Skeletal muscle satellite cell (primary cell): Measurements from ENCODE around the gene C1orf105.

ENCODE experiments used
- H3K27me3 ChIP-seq: 2 replicates; pipeline ENCODE4 v1.7.0; 2013; ENCODE audit warnings: low read length; ENCODE audit not compliant: control insufficient read depth, insufficient read depth
- H3K36me3 ChIP-seq: 2 replicates; pipeline ENCODE4 v1.7.0; 2013; ENCODE audit warnings: mild to moderate bottlenecking, control low read depth, low read length; ENCODE audit not compliant: insufficient read depth
- H3K4me1 ChIP-seq: 2 replicates; pipeline ENCODE4 v1.7.0; 2013; ENCODE audit warnings: low read length; ENCODE audit not compliant: control insufficient read depth, insufficient read depth
- H3K4me2 ChIP-seq: 2 replicates; pipeline ENCODE4 v1.7.0; 2013; ENCODE audit warnings: mild to moderate bottlenecking, low read length
- H3K4me3 ChIP-seq: 2 replicates; pipeline ENCODE4 v1.7.0; 2013; ENCODE audit warnings: low read length
- H3K9ac ChIP-seq: 2 replicates; pipeline ENCODE4 v1.7.0; 2013; ENCODE audit warnings: mild to moderate bottlenecking, low read depth, low read length, moderate library complexity
- H3K9me3 ChIP-seq: replicated peaks from 2 replicates; pipeline ENCODE4 v1.7.0; 2013; ENCODE audit warnings: mild to moderate bottlenecking, control low read depth, low read length

The C1orf105 gene

DNA sequence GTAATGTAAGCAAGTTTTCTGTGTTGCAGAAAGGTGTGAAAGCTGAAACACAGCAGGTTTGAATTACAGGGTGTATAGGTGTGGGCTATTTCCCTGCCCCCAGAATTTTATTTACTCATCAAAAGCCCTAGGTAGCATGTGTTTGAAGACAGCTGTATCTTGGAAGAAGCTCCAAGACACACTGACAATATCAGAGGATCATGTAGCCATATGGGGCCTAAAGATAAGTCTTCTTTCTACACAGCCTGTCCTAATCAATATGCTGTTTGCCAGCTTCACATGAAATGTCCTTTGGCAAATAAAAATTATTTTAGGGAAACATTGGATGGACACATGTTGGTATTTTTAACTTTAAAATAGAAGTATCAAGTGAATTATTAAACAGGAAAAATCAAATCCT, 95.0 kb downstream of the C1orf105 start:
- H3K4me1 ChIP-seq: no peaks in the 10 kb centered on the region
- no peaks in the 10 kb centered on the region for H3K9me3 ChIP-seq
- peaks cover 6% of the 10 kb centered on the region for H3K27me3 ChIP-seq
- H3K4me3 ChIP-seq: no peak overlapping the region
- no peak overlapping the region for H3K9ac ChIP-seq
- H3K4me2 ChIP-seq: no peak overlapping the region
- H3K36me3 ChIP-seq: no peaks in the 10 kb centered on the region

DNA sequence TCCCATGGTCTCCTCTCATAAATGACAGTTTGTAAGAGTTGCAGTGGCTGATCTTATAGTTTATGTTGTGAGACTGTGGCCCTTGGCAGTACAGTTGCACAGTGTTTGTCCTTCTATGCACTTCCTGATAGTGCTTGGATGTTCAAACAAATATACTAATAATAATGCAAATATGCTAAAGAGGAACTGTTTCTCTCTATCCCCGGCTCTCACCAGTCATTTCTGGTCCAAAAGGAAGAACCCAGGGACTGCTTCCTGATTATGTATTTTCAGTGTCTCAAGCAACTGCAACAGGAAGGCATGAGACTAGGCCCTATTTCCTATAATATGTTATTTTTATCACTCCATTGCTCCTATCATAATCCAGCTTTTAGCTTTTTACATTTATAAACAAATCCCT, 95.4 kb downstream of the C1orf105 start:
- Histone ChIP-seq H3K36me3 (no peaks in the 10 kb centered on the region), H3K4me3 (no peak overlapping the region), H3K4me2 (no peak overlapping the region), H3K9me3 (no peaks in the 10 kb centered on the region), H3K9ac (no peak overlapping the region), H3K4me1 (no peaks in the 10 kb centered on the region), H3K27me3 (peaks cover 6% of the 10 kb centered on the region)

DNA sequence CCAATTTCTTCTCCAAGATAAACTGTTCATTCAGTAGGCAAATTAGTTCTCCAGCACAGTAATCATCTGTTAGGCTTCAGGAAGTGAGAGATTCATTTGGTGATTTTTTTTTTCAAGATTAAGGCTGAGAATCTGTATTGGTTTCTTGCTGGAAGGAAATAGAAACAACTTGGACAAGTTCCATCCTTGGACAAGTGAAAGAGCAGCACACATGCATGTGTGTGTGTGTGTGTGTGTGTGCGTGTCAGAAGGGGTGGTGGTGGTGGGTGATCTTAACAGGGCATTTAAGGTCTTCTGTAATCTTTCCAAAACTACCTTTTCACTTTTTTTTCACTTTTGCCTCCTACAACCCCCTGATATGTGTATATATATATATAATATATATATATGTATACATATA, 96.6 kb downstream of the C1orf105 start:
- no peaks in the 10 kb centered on the region for H3K4me1 ChIP-seq
- H3K4me3 ChIP-seq: no peak overlapping the region
- H3K9me3 ChIP-seq: no peaks in the 10 kb centered on the region
- peaks cover 11% of the 10 kb centered on the region for H3K27me3 ChIP-seq
- no peaks in the 10 kb centered on the region for H3K36me3 ChIP-seq
- no peak overlapping the region for H3K4me2 ChIP-seq
- H3K9ac ChIP-seq: no peak overlapping the region

DNA sequence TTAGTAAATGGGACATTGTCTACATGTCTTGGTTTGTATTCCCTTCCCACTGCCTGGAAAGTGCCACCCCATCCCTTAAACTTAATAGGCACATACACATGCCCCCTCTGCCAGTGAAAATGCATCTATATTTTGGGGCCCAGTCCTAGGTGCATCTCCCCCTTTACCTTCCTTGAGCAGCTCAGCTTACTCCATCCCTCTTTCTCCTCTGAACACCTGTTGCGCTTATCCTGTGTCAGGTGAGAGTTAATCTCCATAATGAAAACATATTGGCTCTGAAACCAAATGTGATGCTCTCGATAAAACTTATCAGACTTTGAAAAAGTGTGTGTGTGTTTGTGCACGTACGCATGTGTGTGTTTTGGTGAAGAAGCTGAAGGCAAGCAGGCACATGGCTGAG, 97.1 kb downstream of the C1orf105 start:
- peaks cover 11% of the 10 kb centered on the region for H3K27me3 ChIP-seq
- H3K9me3 ChIP-seq: no peaks in the 10 kb centered on the region
- H3K36me3 ChIP-seq: no peaks in the 10 kb centered on the region
- no peak overlapping the region for H3K4me3 ChIP-seq
- no peak overlapping the region for H3K9ac ChIP-seq
- H3K4me2 ChIP-seq: no peak overlapping the region
- H3K4me1 ChIP-seq: no peaks in the 10 kb centered on the region
